Forelimb muscle (tissue), 1 donor: ENCODE data around the gene C9orf85. TPM values are rescaled to one million over a fixed set of nuclear protein-coding genes. Genes with fewer than 3 reads are reported as not detected.
"Not testable (repeated sequence)": the region's sequence is repeated elsewhere in the genome, so short reads cannot be mapped to it uniquely, and the experiment has no call there.

Experiments used
- DNase-seq: peaks from one replicate; pipeline ENCODE4 v3.0.0-alpha.2; 2013; ENCODE audit warnings: low read depth
- polyA plus RNA-seq: library from polyadenylated mRNA; unstranded; fragments of 120-200 nt; gene quantifications from one replicate; pipeline ENCODE4 v1.2.1, GENCODE V29; 2013; ENCODE audit not compliant: insufficient read length

C9orf85 gene
- polyA plus RNA-seq, 1 donor: 19.1 TPM

DNA sequence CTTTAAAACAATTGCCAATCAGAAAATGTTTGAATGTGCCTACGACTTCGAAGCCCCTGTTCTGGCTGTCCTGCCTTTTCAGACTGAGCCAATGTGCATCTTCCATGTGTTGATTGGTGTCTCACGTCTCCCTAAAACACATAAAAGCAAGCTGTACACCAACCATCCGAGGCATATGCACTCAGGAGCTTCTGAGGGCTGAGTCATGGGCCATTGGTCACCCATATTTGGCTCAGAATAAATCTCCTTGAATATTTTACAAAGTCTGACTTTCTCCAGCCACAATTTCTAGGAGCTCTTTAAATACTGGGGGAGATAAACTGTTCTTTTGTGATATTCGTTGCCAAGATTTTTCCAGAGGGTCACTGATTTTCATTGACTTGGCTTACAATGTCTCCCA is 95.1 kb downstream of the C9orf85 start:
- no peak for DNase-seq

DNA sequence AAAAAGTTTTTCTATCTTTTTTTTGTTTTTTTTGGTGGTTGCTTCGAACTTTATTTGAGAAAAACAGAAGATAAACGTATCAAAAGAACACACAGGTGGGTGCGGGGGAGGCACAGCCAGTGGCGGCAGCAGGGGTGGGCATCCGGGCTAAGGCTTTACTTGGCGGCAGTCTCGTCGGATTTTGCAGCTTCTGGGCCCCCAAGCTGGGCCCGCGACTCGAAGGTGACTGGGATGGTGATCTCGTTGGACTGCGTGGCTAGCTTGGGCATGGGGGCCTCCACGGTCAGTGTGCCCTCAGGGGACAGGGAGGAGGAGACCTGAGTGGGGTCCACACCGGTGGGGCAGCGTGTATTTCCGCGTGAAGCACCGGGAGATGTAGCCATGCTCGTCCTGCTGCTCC is 96.3 kb downstream of the C9orf85 start:
- not testable (repeated sequence) for DNase-seq

- DNase-seq: no peak
Observed at GRCh38 chr9:72012646-72013045, 101.2 kb downstream of the C9orf85 start.

- no peak for DNase-seq
Observed at GRCh38 chr9:72013292-72013760, 101.9 kb downstream of the C9orf85 start.

- DNase-seq: no peak
Observed at GRCh38 chr9:72022841-72023240, 111.4 kb downstream of the C9orf85 start.

Other genes starting within 250 kb of the C9orf85 start
- gene CEMIP2, start 143.1 kb upstream of the C9orf85 start, polyA plus RNA-seq: 22.1 TPM
- gene ABHD17B, start 446 bp upstream of the C9orf85 start, polyA plus RNA-seq: 25.8 TPM
- gene C9orf57, start 149.0 kb downstream of the C9orf85 start, polyA plus RNA-seq: not detected
- gene GDA, start 237.8 kb downstream of the C9orf85 start, polyA plus RNA-seq: 1.1 TPM